H1 (cell line): Measurements from ENCODE around the gene GNA12. TPM values are rescaled to one million over a fixed set of nuclear protein-coding genes. Genes with fewer than 3 reads are reported as not detected.

Experiments
- CBX8 ChIP-seq: fragments of 300-800, 300-1000 bp; sonication (generic); IDR thresholded peaks from 2 replicates; pipeline ENCODE4 v1.7.1; 2016; ENCODE audit warnings: low read depth, low read length, borderline replicate concordance
- CHD7 ChIP-seq: fragments of 300-600 bp; sonication (generic); IDR thresholded peaks from 2 replicates; pipeline ENCODE4 v1.7.1; 2012; ENCODE audit warnings: low read length, moderate library complexity, mild to moderate bottlenecking, inconsistent platforms; ENCODE audit not compliant: insufficient replicate concordance
- EP300 ChIP-seq, 2 experiments: IDR thresholded peaks; 1 replicate in 1 of 2; 2 replicates in 1 of 2; pipeline ENCODE4 v1.6.1; 2011 to 2012; ENCODE audit warnings: low read depth in 2 of 2, low read length in 2 of 2, mild to moderate bottlenecking in 2 of 2, borderline replicate concordance in 1 of 2, inconsistent platforms in 1 of 2, moderate library complexity in 1 of 2
- polyA plus RNA-seq, 7 experiments: library from polyadenylated mRNA; depleted of rRNA in 3 of 7; stranded (reverse) in 5 of 7; unstranded in 2 of 7; fragments of >200 nt in 5 of 7; fragments of 200-250 nt in 2 of 7; gene quantifications; 1 replicate in 5 of 7; 2 replicates in 1 of 7; 4 replicates in 1 of 7; pipeline versions ENCODE4 v1.2.1 to v1.2.3, GENCODE V29; 2011 to 2013; ENCODE audit warnings: missing spikeins in 2 of 7, mixed read lengths in 2 of 7
- total RNA-seq: library from RNA; stranded (reverse); fragmentation: NEBNext Ultra II Directional; extraction: Animal tissue kit (Norgen Biotek cat#: 25700); gene quantifications from 2 replicates; pipeline ENCODE4 v1.2.1, GENCODE V29; 2021

GNA12 gene
- total and polyA plus RNA-seq, 2 of the 8 experiments (the other 6 are each of a cell fraction or from before 2014, with no cell fraction given): 96.5 to 109 TPM

- TF ChIP-seq CHD7 (no peak), CBX8 (no peak), EP300 (IDR thresholded peaks at IDR 0.05; ENCODE audit: borderline replicate concordance in 1 of 2, low read depth in 2 of 2, low read length in 2 of 2) (no peak)
Measured at GRCh38 chr7:2787251-2787951, 56.7 kb downstream of the GNA12 start (continued).
